HEK293T (cell line): Measurements from ENCODE around the gene MAP4K4.
A peak's percentile ranks its signal among the peaks of the same experiment; 100 is the strongest.

Source experiments
- CTCF ChIA-PET: fragments of 350-600 bp; formaldehyde crosslinking; extraction: SDS; loops from one replicate; lab custom pipeline; 2021; ENCODE audit warnings: antibody characterized with exemption, inconsistent platforms; lab: Yijun Ruan, JAX
- POLR2A ChIA-PET: fragments of 350-600 bp; formaldehyde crosslinking; extraction: SDS; loops from one replicate; lab custom pipeline; 2020; ENCODE audit warnings: antibody characterized with exemption, inconsistent platforms; lab: Yijun Ruan, JAX
- DNase-seq: peaks from one replicate; pipeline ENCODE4 v3.0.0; 2012; ENCODE audit warnings: mixed read lengths; ENCODE audit errors: extremely low spot score
- ARNT ChIP-seq: fragments of 450-650 bp; IDR thresholded peaks from 2 replicates; pipeline ENCODE4 v1.6.1; 2017; ENCODE audit warnings: mild to moderate bottlenecking
- BHLHE40 ChIP-seq: fragments of 450-650 bp; IDR thresholded peaks from 2 replicates; pipeline ENCODE4 v1.6.1; 2016; ENCODE audit warnings: mild to moderate bottlenecking, moderate library complexity, borderline replicate concordance
- CTBP1 ChIP-seq: fragments of 450-650 bp; IDR thresholded peaks from 2 replicates; pipeline ENCODE4 v1.6.1; 2016; ENCODE audit warnings: borderline replicate concordance
- ELF4 ChIP-seq: fragments of 450-650 bp; IDR thresholded peaks from 2 replicates; pipeline ENCODE4 v1.6.1; 2017; ENCODE audit warnings: antibody characterized with exemption
- FOXA1 ChIP-seq: fragments of 450-650 bp; IDR thresholded peaks from 2 replicates; pipeline ENCODE4 v1.6.1; 2016; ENCODE audit warnings: mild to moderate bottlenecking
- FOXK2 ChIP-seq: fragments of 450-650 bp; IDR thresholded peaks from 2 replicates; pipeline ENCODE4 v1.6.1; 2016; ENCODE audit warnings: mild to moderate bottlenecking
- FOXM1 ChIP-seq: fragments of 450-650 bp; IDR thresholded peaks from 2 replicates; pipeline ENCODE4 v1.6.1; 2017; ENCODE audit warnings: mild to moderate bottlenecking, borderline replicate concordance
- HDGF ChIP-seq: fragments of 450-650 bp; IDR thresholded peaks from 2 replicates; pipeline ENCODE4 v1.6.1; 2017; ENCODE audit warnings: antibody characterized with exemption, borderline replicate concordance
- L3MBTL2 ChIP-seq: fragments of 450-650 bp; conservative IDR thresholded peaks from 2 replicates; pipeline ENCODE4 v1.6.1; 2016; ENCODE audit warnings: mild to moderate bottlenecking
- LEF1 ChIP-seq: fragments of 450-650 bp; IDR thresholded peaks from 2 replicates; pipeline ENCODE4 v1.6.1; 2017; ENCODE audit warnings: mild to moderate bottlenecking, borderline replicate concordance
- NFRKB ChIP-seq: fragments of 450-650 bp; IDR thresholded peaks from 2 replicates; pipeline ENCODE4 v1.6.1; 2016; ENCODE audit warnings: mild to moderate bottlenecking, moderate library complexity
- SP1 ChIP-seq: fragments of 450-650 bp; IDR thresholded peaks from 2 replicates; pipeline ENCODE4 v1.6.1; 2017
- SUZ12 ChIP-seq: fragments of 450-650 bp; IDR thresholded peaks from 2 replicates; pipeline ENCODE4 v1.6.1; 2016; ENCODE audit warnings: mild to moderate bottlenecking
- TARDBP ChIP-seq: fragments of 450-650 bp; IDR thresholded peaks from 2 replicates; pipeline ENCODE4 v1.6.1; 2016
- ZNF384 ChIP-seq: fragments of 450-650 bp; IDR thresholded peaks from 2 replicates; pipeline ENCODE4 v1.6.1; 2016
- TF ChIP-seq, protein P1 (sequence below): fragments of 450-650 bp; IDR thresholded peaks from 2 replicates; pipeline ENCODE4 v1.6.1; 2016

Gene MAP4K4

DNA sequence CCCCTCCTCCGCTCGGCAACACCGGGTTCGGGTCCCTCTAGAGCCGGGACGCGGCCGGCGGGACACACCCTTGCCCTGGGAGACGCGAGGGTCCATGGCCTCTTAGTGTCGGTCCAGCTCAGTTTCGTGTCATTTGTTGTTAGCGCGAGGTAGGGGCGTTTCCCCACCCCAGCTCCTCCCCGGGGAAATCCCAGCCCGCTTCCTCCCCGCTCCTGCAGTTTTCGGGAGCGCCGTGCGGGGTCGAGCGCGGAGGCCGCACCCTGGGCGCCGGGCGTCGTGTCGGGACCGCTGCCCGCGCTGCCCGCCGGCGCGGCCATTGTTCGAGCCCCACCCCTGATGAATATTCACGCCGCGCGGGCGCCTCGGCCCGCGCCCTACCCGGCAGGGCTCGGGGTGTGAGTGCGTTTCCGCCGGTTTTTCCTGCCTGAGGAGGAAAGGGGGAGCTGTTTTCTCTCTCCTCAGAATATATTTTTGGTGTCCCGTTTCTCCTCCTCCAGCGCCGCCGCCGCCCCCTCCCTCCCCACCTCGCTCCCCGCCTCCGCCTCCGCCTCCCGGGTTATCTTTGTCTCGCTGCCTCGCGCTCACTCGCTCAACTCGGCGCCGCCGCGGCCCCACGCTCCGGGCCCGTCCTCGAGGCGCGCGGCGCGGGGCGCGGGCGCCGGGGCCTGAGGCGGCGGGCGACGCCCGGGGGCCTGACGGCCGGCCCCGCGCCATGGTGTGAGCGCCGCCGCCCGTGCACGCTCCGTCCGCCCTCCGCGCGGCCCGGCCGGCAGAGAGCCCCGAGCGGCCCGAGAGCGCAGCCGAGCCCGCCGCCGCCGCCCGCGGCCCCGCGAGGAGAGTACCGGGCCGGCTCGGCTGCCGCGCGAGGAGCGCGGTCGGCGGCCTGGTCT lies at the start of gene MAP4K4:
MAP4K4 (plus strand) TSS at position 584 of the 890 bp plus-strand sequence. CDS start 374 bp downstream, outside the sequence.
- TF ChIP-seq HDGF (no peak), LEF1 (no peak)
- ChIA-PET CTCF (interaction anchor here (0.5 to 0.8 kb wide), 2 partner anchors 10 to 30 kb away, joined by 3 to 4 read pairs; no protein-coding TSS in a partner anchor), POLR2A (interaction anchor here (0.7 to 1.3 kb wide), 9 partner anchors 8 to 182 kb away, joined by 3 to 8 read pairs (median 3); no protein-coding TSS in a partner anchor)
- DNase-seq = peak; percentile 66

DNA sequence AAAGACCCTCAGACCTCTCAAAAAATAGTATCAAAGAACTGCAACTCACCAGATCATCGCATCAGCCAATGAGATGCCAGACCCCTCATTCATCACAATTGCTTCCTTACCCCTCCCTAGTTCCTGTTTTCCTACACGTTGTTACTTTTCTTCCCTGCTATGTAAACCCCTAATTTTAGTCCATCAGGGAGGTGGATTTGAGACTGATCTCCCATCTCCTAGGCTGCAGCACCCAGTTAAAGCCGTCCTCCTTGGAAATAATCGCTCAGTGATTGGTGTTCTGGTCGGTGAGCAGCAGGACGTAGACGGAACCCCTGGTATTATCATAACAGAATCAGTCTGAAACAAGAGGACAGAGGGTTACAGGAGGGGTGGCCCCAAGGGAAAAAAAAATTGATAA lies 44.0 kb upstream of the MAP4K4 start:
- no peak for DNase-seq
- TF ChIP-seq ELF4 (no peak), ZNF384 (no peak), FOXK2 (no peak), SUZ12 (no peak), SP1 (no peak), TARDBP (no peak), CTBP1 (no peak), HDGF (no peak), ARNT (no peak), L3MBTL2 (no peak), FOXM1 (no peak)
- TF ChIP-seq, protein P1, sequence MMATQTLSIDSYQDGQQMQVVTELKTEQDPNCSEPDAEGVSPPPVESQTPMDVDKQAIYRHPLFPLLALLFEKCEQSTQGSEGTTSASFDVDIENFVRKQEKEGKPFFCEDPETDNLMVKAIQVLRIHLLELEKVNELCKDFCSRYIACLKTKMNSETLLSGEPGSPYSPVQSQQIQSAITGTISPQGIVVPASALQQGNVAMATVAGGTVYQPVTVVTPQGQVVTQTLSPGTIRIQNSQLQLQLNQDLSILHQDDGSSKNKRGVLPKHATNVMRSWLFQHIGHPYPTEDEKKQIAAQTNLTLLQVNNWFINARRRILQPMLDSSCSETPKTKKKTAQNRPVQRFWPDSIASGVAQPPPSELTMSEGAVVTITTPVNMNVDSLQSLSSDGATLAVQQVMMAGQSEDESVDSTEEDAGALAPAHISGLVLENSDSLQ = no peak
- POLR2A ChIA-PET = no interaction called here
- CTCF ChIA-PET = no interaction called here

DNA sequence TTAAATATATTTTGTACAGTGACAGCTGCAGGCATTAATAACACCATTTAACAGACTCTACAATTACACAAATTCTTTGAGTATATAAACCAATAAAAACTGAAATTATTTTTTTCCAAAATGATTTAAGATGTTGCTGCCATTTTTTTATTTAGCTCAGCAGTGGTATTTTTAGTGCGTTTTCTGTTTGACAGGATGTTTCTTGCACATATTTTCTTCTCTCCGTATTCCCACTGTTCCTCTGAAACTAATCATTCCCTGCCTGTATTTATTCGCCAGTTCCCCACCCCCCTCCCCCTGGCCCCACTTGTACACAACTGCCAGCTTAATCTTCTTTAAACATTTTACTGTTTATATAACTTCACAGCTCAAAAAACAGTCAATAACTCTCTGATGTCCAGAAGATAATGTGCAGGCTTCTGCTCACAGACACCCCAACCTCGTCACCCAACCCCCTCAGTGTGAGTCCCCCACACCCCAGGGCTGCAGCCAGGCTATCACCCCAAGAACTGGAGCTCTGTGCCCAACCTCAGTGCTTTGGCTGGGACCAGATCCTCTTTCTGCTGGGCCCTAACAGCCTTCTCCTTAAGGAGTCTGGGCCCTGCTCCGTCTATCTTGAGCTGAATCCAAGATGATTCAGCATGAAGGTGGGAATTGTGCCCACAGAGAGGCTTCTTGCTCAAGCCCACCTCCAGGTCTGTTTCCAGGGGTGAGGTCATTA lies 41.6 kb upstream of the MAP4K4 start:
- CTCF ChIA-PET = no interaction called here

DNA sequence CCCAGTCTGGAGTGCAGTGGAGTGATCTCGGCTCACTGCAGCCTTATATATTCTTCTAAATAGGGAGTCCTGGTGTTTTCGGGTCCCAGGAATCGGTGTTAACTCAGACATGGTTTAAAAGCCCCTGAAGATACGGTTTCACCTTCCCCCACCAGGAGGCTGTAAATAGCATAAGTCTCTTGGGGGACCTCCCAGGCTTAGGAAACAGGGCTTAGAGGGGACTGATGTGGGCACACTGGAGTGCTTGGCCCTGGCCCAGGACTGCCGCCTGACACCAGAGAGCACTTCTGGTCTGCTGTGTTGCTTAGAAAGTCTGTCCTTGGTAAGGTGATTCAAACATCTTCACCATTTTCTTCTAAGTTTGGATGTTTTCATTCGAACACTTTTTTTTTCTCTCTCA lies 39.7 kb upstream of the MAP4K4 start:
- ChIA-PET CTCF (no interaction called here), POLR2A (no interaction called here)
- no peak for TF ChIP-seq L3MBTL2
- TF ChIP-seq CTBP1 = no peak
- TF ChIP-seq, protein P1 = no peak
- TF ChIP-seq FOXA1 = no peak
- no peak for TF ChIP-seq BHLHE40
- no peak for TF ChIP-seq SUZ12
- no peak for TF ChIP-seq ARNT
- TF ChIP-seq NFRKB = no peak
- no peak for TF ChIP-seq HDGF
- TF ChIP-seq ELF4 = no peak
- TF ChIP-seq ZNF384 = no peak
- no peak for TF ChIP-seq LEF1
- no peak for TF ChIP-seq FOXM1
- TF ChIP-seq SP1 = no peak
- TF ChIP-seq FOXK2 = no peak
- no peak for TF ChIP-seq TARDBP
- no peak for DNase-seq

More for the DNA sequence above, 41.6 kb upstream of the MAP4K4 start:
- TF ChIP-seq BHLHE40 (no peak), LEF1 (no peak), ARNT (no peak), FOXK2 (no peak), NFRKB (no peak), ELF4 (no peak), TARDBP (no peak), SUZ12 (no peak)
- POLR2A ChIA-PET = interaction anchor here (0.6 kb wide), 1 partner anchor 41 kb away, joined by 3 read pairs; the partner anchor contains the start of gene MAP4K4
- no peak for DNase-seq

DNA sequence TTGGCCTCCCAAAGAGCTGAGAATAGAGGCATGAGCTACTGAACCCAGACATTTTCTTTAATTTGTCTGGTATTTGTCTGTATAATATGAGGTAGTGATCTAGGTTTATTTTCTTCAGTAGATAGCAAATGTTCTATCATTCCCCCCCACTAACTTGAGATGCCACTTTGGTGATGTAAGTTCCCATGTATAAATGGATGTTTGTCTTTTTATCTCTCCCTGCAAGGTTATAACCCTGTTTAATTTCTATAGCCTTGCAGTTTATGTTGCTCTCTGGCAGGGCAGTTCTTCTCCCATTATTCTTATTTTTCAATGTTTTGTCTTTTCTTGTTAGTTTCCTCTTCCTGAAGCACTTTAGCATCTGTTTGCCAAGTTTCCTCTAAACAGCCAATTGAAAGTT lies 39.1 kb upstream of the MAP4K4 start:
- ChIA-PET POLR2A (no interaction called here), CTCF (no interaction called here)
- DNase-seq = no peak
- no peak for TF ChIP-seq CTBP1
- no peak for TF ChIP-seq HDGF
- TF ChIP-seq TARDBP = no peak
- no peak for TF ChIP-seq BHLHE40
- TF ChIP-seq FOXK2 = no peak
- TF ChIP-seq, protein P1 = no peak
- TF ChIP-seq ARNT = no peak
- TF ChIP-seq L3MBTL2 = no peak
- TF ChIP-seq NFRKB = no peak
- TF ChIP-seq ZNF384 = no peak
- TF ChIP-seq ELF4 = no peak
- TF ChIP-seq SUZ12 = no peak
- TF ChIP-seq LEF1 = no peak
- no peak for TF ChIP-seq FOXM1
- no peak for TF ChIP-seq SP1
- no peak for TF ChIP-seq FOXA1

DNA sequence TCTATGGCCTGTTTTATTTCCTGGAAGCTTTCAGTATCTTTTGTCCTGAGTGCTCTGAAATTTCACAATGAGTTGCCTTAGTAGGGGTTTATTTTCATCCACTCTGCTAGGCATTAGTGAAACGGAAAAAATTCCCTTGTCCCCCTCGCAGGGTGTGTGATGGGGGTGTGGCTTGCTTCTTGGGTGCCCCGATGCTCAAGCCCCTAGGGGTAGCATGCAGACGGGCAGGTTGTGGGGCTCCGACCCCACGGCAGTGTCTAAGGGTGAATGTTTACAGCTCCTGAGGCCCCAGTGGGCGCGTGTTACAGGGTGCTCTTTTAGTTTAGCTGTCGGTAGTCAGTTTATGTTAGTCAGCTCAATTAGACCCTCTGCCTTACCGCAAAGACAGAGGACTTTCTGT lies 32.2 kb upstream of the MAP4K4 start:
- DNase-seq = no peak
- CTCF ChIA-PET = no interaction called here
- POLR2A ChIA-PET = no interaction called here
- no peak for TF ChIP-seq FOXM1
- TF ChIP-seq NFRKB = no peak
- TF ChIP-seq SUZ12 = no peak
- TF ChIP-seq FOXA1 = no peak
- no peak for TF ChIP-seq BHLHE40
- TF ChIP-seq L3MBTL2 = no peak
- TF ChIP-seq ELF4 = no peak
- TF ChIP-seq, protein P1 = no peak
- no peak for TF ChIP-seq FOXK2
- TF ChIP-seq TARDBP = no peak
- no peak for TF ChIP-seq LEF1
- no peak for TF ChIP-seq SP1
